GM21526 (cell line): ENCODE results near the gene CHGA.

Source experiments
- ATAC-seq: cut with Tn5 transposase; IDR thresholded peaks from one replicate; pipeline ENCODE4 v1.9.1; 2021; ENCODE audit warnings: moderate library complexity; ENCODE audit not compliant: unreplicated experiment, low FRiP score

CHGA gene

GRCh38 chr14:92922883-92923743 lies at the start of gene CHGA:
Gene CHGA (plus strand): TSS chr14:92923150. CDS start chr14:92923360, 210 bp downstream.
- ATAC-seq = no peak

GRCh38 chr14:92874962-92875661 lies 47.8 kb upstream of the CHGA start:
- ATAC-seq = no peak

GRCh38 chr14:92877757-92878431 lies 45.1 kb upstream of the CHGA start:
- ATAC-seq = no peak

- no peak for ATAC-seq
Measured at GRCh38 chr14:92880351-92880750, 42.6 kb upstream of the CHGA start.

- no peak for ATAC-seq
Measured at GRCh38 chr14:92880851-92881250, 42.1 kb upstream of the CHGA start.

- no peak for ATAC-seq
Measured at GRCh38 chr14:92883066-92883465, 39.9 kb upstream of the CHGA start.

- no peak for ATAC-seq
Measured at GRCh38 chr14:92884410-92884809, 38.5 kb upstream of the CHGA start.

- no peak for ATAC-seq
Measured at GRCh38 chr14:92885279-92886061, 37.5 kb upstream of the CHGA start.

GRCh38 chr14:92886337-92886736 lies 36.6 kb upstream of the CHGA start:
- ATAC-seq = no peak

- no peak for ATAC-seq
Measured at GRCh38 chr14:92887157-92887556, 35.8 kb upstream of the CHGA start.

- no peak for ATAC-seq
Measured at GRCh38 chr14:92888896-92889295, 34.1 kb upstream of the CHGA start.

GRCh38 chr14:92890830-92891588 lies 31.9 kb upstream of the CHGA start:
- ATAC-seq = no peak

GRCh38 chr14:92892589-92892988 lies 30.4 kb upstream of the CHGA start:
- no peak for ATAC-seq

- no peak for ATAC-seq
Measured at GRCh38 chr14:92895352-92895878, 27.5 kb upstream of the CHGA start.

GRCh38 chr14:92897922-92898565 lies 24.9 kb upstream of the CHGA start:
- no peak for ATAC-seq

GRCh38 chr14:92898566-92899131 lies 24.3 kb upstream of the CHGA start:
- no peak for ATAC-seq

- no peak for ATAC-seq
Measured at GRCh38 chr14:92900660-92901059, 22.3 kb upstream of the CHGA start.

GRCh38 chr14:92902191-92902590 lies 20.8 kb upstream of the CHGA start:
- ATAC-seq = no peak

GRCh38 chr14:92902726-92903125 lies 20.2 kb upstream of the CHGA start:
- no peak for ATAC-seq
